Peyer's patch (tissue), 4 donors: ENCODE data around the gene GLP2R. TPM values are rescaled to one million over a fixed set of nuclear protein-coding genes. Genes with fewer than 3 reads are reported as not detected.

Source experiments
- DNase-seq, 3 donors: peaks; one replicate each; pipeline ENCODE4 v3.0.0-alpha.2; 2017 to 2019
- H3K27ac ChIP-seq, 4 donors: fragments of 200-600 bp; sonication (generic); one replicate each; pipeline ENCODE4 v1.5.1; 2016 to 2019
- H3K27me3 ChIP-seq, 2 donors: fragments of 200-600 bp; sonication (generic); one replicate each; pipeline ENCODE4 v1.5.1; 2019
- H3K36me3 ChIP-seq, 3 donors: fragments of 200-600 bp; sonication (generic); one replicate each; pipeline ENCODE4 v1.5.1; 2016 to 2019
- H3K4me1 ChIP-seq, 4 donors: fragments of 200-600 bp; sonication (generic); one replicate each; pipeline ENCODE4 v1.5.1; 2016 to 2019
- H3K4me3 ChIP-seq, 4 donors: fragments of 200-600 bp; sonication (generic); 1 replicate in 3 of 4; 2 replicates in 1 of 4; pipeline ENCODE4 v1.5.1; 2016 to 2019; ENCODE audit warnings: mild to moderate bottlenecking in 1 of 4
- H3K9me3 ChIP-seq, 4 donors: fragments of 200-600 bp; sonication (generic); one replicate each; pipeline ENCODE4 v1.5.1; 2016 to 2019; ENCODE audit warnings: mild to moderate bottlenecking in 1 of 4
- CTCF ChIP-seq, 6 experiments: fragments of 450-650 bp in 4 of 6; fragments of 200-600 bp in 2 of 6; sonication (generic) in 1 of 6; IDR thresholded peaks; one replicate each; pipeline ENCODE4 v1.5.1; 2017 to 2019; ENCODE audit warnings: antibody characterized with exemption in 6 of 6, mild to moderate bottlenecking in 3 of 6, moderate library complexity in 1 of 6
- POLR2A ChIP-seq, 2 donors: fragments of 450-650 bp; IDR thresholded peaks; one replicate each; pipeline ENCODE4 v1.5.1; 2017; ENCODE audit warnings: antibody characterized with exemption in 2 of 2, mild to moderate bottlenecking in 2 of 2, moderate library complexity in 2 of 2
- total RNA-seq, 4 donors: library from RNA; depleted of rRNA; stranded (reverse); fragments of >200 nt; gene quantifications; one replicate each; pipeline ENCODE4 v1.1.0, GENCODE V29; 2016

Gene GLP2R
- total RNA-seq, 4 donors from 2014 or later = 7.4 to 94.1 (median 13.8) TPM

GRCh38 chr17:9926150-9926804 is 100.6 kb downstream of the GLP2R start:
- H3K4me3 ChIP-seq = no peak overlapping the region
- DNase-seq = no peak
- H3K27me3 ChIP-seq = no peaks in the 10 kb centered on the region
- H3K27ac ChIP-seq = no peak overlapping the region
- H3K4me1 ChIP-seq = no peaks in the 10 kb centered on the region
- no peak for TF ChIP-seq POLR2A (IDR thresholded peaks at IDR 0.05)
- TF ChIP-seq CTCF (IDR thresholded peaks at IDR 0.05) = no peak
- H3K9me3 ChIP-seq = no peaks in the 10 kb centered on the region
- H3K36me3 ChIP-seq = no peaks in the 10 kb centered on the region

- Histone ChIP-seq H3K4me1 (no peaks in the 10 kb centered on the region), H3K9me3 (no peaks in the 10 kb centered on the region), H3K27ac (peak overlapping the region in 1 of 4 donors; percentile 35), H3K36me3 (no peaks in the 10 kb centered on the region), H3K4me3 (no peak overlapping the region), H3K27me3 (no peaks in the 10 kb centered on the region)
- DNase-seq = no peak
- TF ChIP-seq CTCF (IDR thresholded peaks at IDR 0.05) (peak in 2 of 6 experiments; percentile 10 to 25), POLR2A (IDR thresholded peaks at IDR 0.05) (no peak)
Observed at GRCh38 chr17:9928601-9929333, 103.0 kb downstream of the GLP2R start.

GRCh38 chr17:9929871-9930270 is 104.1 kb downstream of the GLP2R start:
- Histone ChIP-seq H3K27ac (no peak overlapping the region), H3K4me1 (no peaks in the 10 kb centered on the region), H3K27me3 (no peaks in the 10 kb centered on the region), H3K4me3 (no peak overlapping the region), H3K9me3 (no peaks in the 10 kb centered on the region), H3K36me3 (no peaks in the 10 kb centered on the region)
- no peak for DNase-seq
- no peak for TF ChIP-seq POLR2A (IDR thresholded peaks at IDR 0.05)
- no peak for TF ChIP-seq CTCF (IDR thresholded peaks at IDR 0.05)

GRCh38 chr17:9931144-9931741 is 105.5 kb downstream of the GLP2R start:
- H3K4me3 ChIP-seq = no peak overlapping the region
- no peak overlapping the region for H3K27ac ChIP-seq
- H3K4me1 ChIP-seq = no peaks in the 10 kb centered on the region
- peaks cover 0 to 2% (median 0%) of the 10 kb centered on the region in 4 donors for H3K9me3 ChIP-seq
- TF ChIP-seq CTCF (IDR thresholded peaks at IDR 0.05) (no peak), POLR2A (IDR thresholded peaks at IDR 0.05) (no peak)
- DNase-seq = no peak
- H3K36me3 ChIP-seq = no peaks in the 10 kb centered on the region
- H3K27me3 ChIP-seq = no peaks in the 10 kb centered on the region

GRCh38 chr17:9932491-9932890 is 106.8 kb downstream of the GLP2R start:
- Histone ChIP-seq H3K4me3 (no peak overlapping the region), H3K27me3 (no peaks in the 10 kb centered on the region), H3K36me3 (no peaks in the 10 kb centered on the region), H3K9me3 (peaks cover 0 to 2% (median 0%) of the 10 kb centered on the region in 4 donors), H3K4me1 (no peaks in the 10 kb centered on the region), H3K27ac (no peak overlapping the region)
- DNase-seq = no peak
- TF ChIP-seq POLR2A (IDR thresholded peaks at IDR 0.05) (no peak), CTCF (IDR thresholded peaks at IDR 0.05) (no peak)
